ENCODE data around the gene AJM1.
A peak's percentile ranks its signal among the peaks of the same experiment; 100 is the strongest.

Gene AJM1

GRCh38 chr9:136845465-136846260 lies 3.4 kb downstream of the AJM1 start:
- TF ChIP-seq PAX5 (IDR thresholded peaks at IDR 0.05; ENCODE audit: insufficient read depth, low read length, severe bottlenecking): no peak
- TF ChIP-seq POLR2AphosphoS5 (IDR thresholded peaks at IDR 0.05; ENCODE audit: low read depth, low read length): no peak
- FAIRE-seq (no peak), DNase-seq (ENCODE audit: insufficient read length, low spot score) (no peak)

- FAIRE-seq (peak; percentile 58), DNase-seq (ENCODE audit: insufficient read length, low spot score) (no peak)
These were observed 4.3 kb downstream of the AJM1 start for GRCh38 chr9:136846376-136847087.

GRCh38 chr9:136847088-136847825 lies 5.0 kb downstream of the AJM1 start:
- FAIRE-seq (no peak), DNase-seq (ENCODE audit: insufficient read length, low spot score) (no peak)
- TF ChIP-seq SPI1 (IDR thresholded peaks at IDR 0.05; ENCODE audit: low read depth, low read length): no peak
- no peak for TF ChIP-seq POLR2A (IDR thresholded peaks at IDR 0.05; ENCODE audit: low read depth, low read length)
- no peak for TF ChIP-seq TAF1 (IDR thresholded peaks at IDR 0.05; ENCODE audit: low read depth, low read length)
- no peak for TF ChIP-seq POU2F2 (IDR thresholded peaks at IDR 0.05; ENCODE audit: low read depth, low read length)
- no peak for TF ChIP-seq POLR2AphosphoS5 (IDR thresholded peaks at IDR 0.05; ENCODE audit: low read depth, low read length)
- no peak for TF ChIP-seq PAX5 (IDR thresholded peaks at IDR 0.05; ENCODE audit: insufficient read depth, low read length, severe bottlenecking)

More at GRCh38 chr9:136846376-136847087, 4.3 kb downstream of the AJM1 start:
- no peak for TF ChIP-seq POLR2AphosphoS5 (IDR thresholded peaks at IDR 0.05; ENCODE audit: low read depth, low read length)
- no peak for TF ChIP-seq SPI1 (IDR thresholded peaks at IDR 0.05; ENCODE audit: low read depth, low read length)
- no peak for TF ChIP-seq POLR2A (IDR thresholded peaks at IDR 0.05; ENCODE audit: low read depth, low read length)
- TF ChIP-seq POU2F2 (IDR thresholded peaks at IDR 0.05; ENCODE audit: low read depth, low read length): no peak
- no peak for TF ChIP-seq TAF1 (IDR thresholded peaks at IDR 0.05; ENCODE audit: low read depth, low read length)
- no peak for TF ChIP-seq PAX5 (IDR thresholded peaks at IDR 0.05; ENCODE audit: insufficient read depth, low read length, severe bottlenecking)

- TF ChIP-seq TAF1 (IDR thresholded peaks at IDR 0.05; ENCODE audit: low read depth, low read length): no peak
- TF ChIP-seq POLR2A (IDR thresholded peaks at IDR 0.05; ENCODE audit: low read depth, low read length): 0 out of 2 replicates have a peak, but pooled peaks have one; percentile 9
- TF ChIP-seq POU2F2 (IDR thresholded peaks at IDR 0.05; ENCODE audit: low read depth, low read length): no peak
- TF ChIP-seq PAX5 (IDR thresholded peaks at IDR 0.05; ENCODE audit: insufficient read depth, low read length, severe bottlenecking): no peak
- TF ChIP-seq POLR2AphosphoS5 (IDR thresholded peaks at IDR 0.05; ENCODE audit: low read depth, low read length): peak; percentile 63; the same call in 1 of the 2 replicates
- no peak for TF ChIP-seq SPI1 (IDR thresholded peaks at IDR 0.05; ENCODE audit: low read depth, low read length)
- FAIRE-seq (peak; percentile 94), DNase-seq (ENCODE audit: insufficient read length, low spot score) (peak; percentile 65)
These were observed 5.6 kb downstream of the AJM1 start for GRCh38 chr9:136847826-136848392.

- peak; percentile 74 for DNase-seq (ENCODE audit: insufficient read length, low spot score)
- no peak for FAIRE-seq
- no peak for TF ChIP-seq PAX5 (IDR thresholded peaks at IDR 0.05; ENCODE audit: insufficient read depth, low read length, severe bottlenecking)
- no peak for TF ChIP-seq POLR2AphosphoS5 (IDR thresholded peaks at IDR 0.05; ENCODE audit: low read depth, low read length)
- no peak for TF ChIP-seq TAF1 (IDR thresholded peaks at IDR 0.05; ENCODE audit: low read depth, low read length)
- TF ChIP-seq SPI1 (IDR thresholded peaks at IDR 0.05; ENCODE audit: low read depth, low read length): no peak
- no peak for TF ChIP-seq POU2F2 (IDR thresholded peaks at IDR 0.05; ENCODE audit: low read depth, low read length)
- TF ChIP-seq POLR2A (IDR thresholded peaks at IDR 0.05; ENCODE audit: low read depth, low read length): no peak
These were observed 6.2 kb downstream of the AJM1 start for GRCh38 chr9:136848393-136849037.

- DNase-seq (ENCODE audit: insufficient read length, low spot score) (peak; percentile 100), FAIRE-seq (peak; percentile 100)
- peak; percentile 70 for TF ChIP-seq TAF1 (IDR thresholded peaks at IDR 0.05; ENCODE audit: low read depth, low read length)
- TF ChIP-seq POLR2AphosphoS5 (IDR thresholded peaks at IDR 0.05; ENCODE audit: low read depth, low read length): peak; percentile 88
- peak; percentile 72 for TF ChIP-seq POU2F2 (IDR thresholded peaks at IDR 0.05; ENCODE audit: low read depth, low read length)
- TF ChIP-seq PAX5 (IDR thresholded peaks at IDR 0.05; ENCODE audit: insufficient read depth, low read length, severe bottlenecking): no peak
- TF ChIP-seq SPI1 (IDR thresholded peaks at IDR 0.05; ENCODE audit: low read depth, low read length): no peak
- TF ChIP-seq POLR2A (IDR thresholded peaks at IDR 0.05; ENCODE audit: low read depth, low read length): peak; percentile 88
These were observed 7.0 kb downstream of the AJM1 start, which contains the start of gene PHPT1 for GRCh38 chr9:136849038-136849959. PHPT1 (plus strand) TSS chr9:136849409; CDS start chr9:136849431, 22 bp downstream.

GRCh38 chr9:136849960-136850865 lies 7.9 kb downstream of the AJM1 start:
- FAIRE-seq (no peak), DNase-seq (ENCODE audit: insufficient read length, low spot score) (no peak)
- TF ChIP-seq POLR2A (IDR thresholded peaks at IDR 0.05; ENCODE audit: low read depth, low read length) (no peak), TAF1 (IDR thresholded peaks at IDR 0.05; ENCODE audit: low read depth, low read length) (no peak), SPI1 (IDR thresholded peaks at IDR 0.05; ENCODE audit: low read depth, low read length) (no peak), PAX5 (IDR thresholded peaks at IDR 0.05; ENCODE audit: insufficient read depth, low read length, severe bottlenecking) (no peak), POLR2AphosphoS5 (IDR thresholded peaks at IDR 0.05; ENCODE audit: low read depth, low read length) (no peak), POU2F2 (IDR thresholded peaks at IDR 0.05; ENCODE audit: low read depth, low read length) (no peak)

Data from GM12891 (cell line).